GM23338 (cell line): ENCODE measurements around the gene RNU1-1. TPM values are rescaled to one million over a fixed set of nuclear protein-coding genes. Genes with fewer than 3 reads are reported as not detected.

Source experiments
- CREB1 ChIP-seq: fragments of 250-450 bp; sonication (Bioruptor Pico); IDR thresholded peaks from 2 replicates; pipeline ENCODE4 v1.5.0; 2020; ENCODE audit warnings: low read depth, mild to moderate bottlenecking, moderate library complexity
- EZH2 ChIP-seq: fragments of 200-600 bp; sonication (generic); IDR thresholded peaks from one replicate; pipeline ENCODE4 v1.8.0; 2017; ENCODE audit warnings: antibody characterized with exemption, mild to moderate bottlenecking, low read depth; ENCODE audit not compliant: unreplicated experiment
- REST ChIP-seq: IDR thresholded peaks from one replicate; pipeline ENCODE4 v1.6.1; 2018; ENCODE audit warnings: antibody characterized with exemption; ENCODE audit not compliant: unreplicated experiment
- polyA plus RNA-seq: library from polyadenylated mRNA; unstranded; fragments of >200 nt; fragmentation: Nextera tagmentation; extraction: Ambion mirVana; gene quantifications from 2 replicates; pipeline ENCODE4 v1.2.1, GENCODE V29; 2016
- small RNA-seq: library from RNA; depleted of rRNA; stranded (forward); fragments of <200 nt; gene quantifications from one replicate; pipeline ENCODE3, GENCODE V24; 2014; ENCODE audit warnings: low replicate concordance
- total RNA-seq: library from RNA; depleted of rRNA; stranded (reverse); fragments of >200 nt; shearing (Covaris generic); gene quantifications from 2 replicates; pipeline ENCODE4 v1.2.3, GENCODE V29; 2014; rRNA removed

RNU1-1 gene
- total and polyA plus RNA-seq, 2 experiments from 2014 or later, result not detected

- TF ChIP-seq REST (no peak), CREB1 (CRISPR knock-in tag) (no peak), EZH2 (no peak)
Measured at GRCh38 chr1:16464917-16465625, 49.0 kb downstream of the RNU1-1 start (continued).

Small RNA genes lying within 50 kb of the gene (small RNA-seq; reads per million reads assigned to genes)
- gene RNU1-1, result not detected
- not detected for gene RNU1-6P

Other genes with a start within 250 kb of the RNU1-1 start
- gene FBXO42, start 161.8 kb downstream of the RNU1-1 start, total RNA-seq, result 18.1 and 20.7 TPM in 2 replicates
- 5.2 and 6.0 TPM in 2 replicates for gene FBXO42, start 161.8 kb downstream of the RNU1-1 start, polyA plus RNA-seq
- 70.9 and 73.9 TPM in 2 replicates for gene SZRD1, start 147.0 kb downstream of the RNU1-1 start, total RNA-seq
- 32.5 and 33.6 TPM in 2 replicates for gene SZRD1, start 147.0 kb downstream of the RNU1-1 start, polyA plus RNA-seq
- 2.6 TPM in 1 of 2 replicates, not detected in the other for gene SPATA21, start 76.9 kb downstream of the RNU1-1 start, total RNA-seq
- not detected in 2 replicates for gene SPATA21, start 76.9 kb downstream of the RNU1-1 start, polyA plus RNA-seq
- 28.9 and 32.9 TPM in 2 replicates for gene NECAP2, start 73.6 kb downstream of the RNU1-1 start, total RNA-seq
- gene NECAP2, start 73.6 kb downstream of the RNU1-1 start, polyA plus RNA-seq, result 16.9 and 20.2 TPM in 2 replicates
- gene NBPF1, start 99.3 kb upstream of the RNU1-1 start, total RNA-seq, result 7.5 and 11.8 TPM in 2 replicates
- gene NBPF1, start 99.3 kb upstream of the RNU1-1 start, polyA plus RNA-seq, result 9.0 and 9.5 TPM in 2 replicates
- gene RNU1-3, start 152.7 kb upstream of the RNU1-1 start, total RNA-seq, result under 0.01 TPM in 1 of 2 replicates, not detected in the other
- not detected in 2 replicates for gene RNU1-3, start 152.7 kb upstream of the RNU1-1 start, polyA plus RNA-seq
- under 0.01 TPM in 1 of 2 replicates, not detected in the other for gene RNU1-4, start 226.2 kb upstream of the RNU1-1 start, total RNA-seq
- not detected in 2 replicates for gene RNU1-4, start 226.2 kb upstream of the RNU1-1 start, polyA plus RNA-seq